Stimulated activated naive CD8-positive, alpha-beta T cell treated with anti-CD3 and anti-CD28 coated beads, Interleukin-15, amount 100 ng/mL, for 72 hours (primary cell): ENCODE results near the gene INSRR.
A peak's percentile ranks its signal among the peaks of the same experiment; 100 is the strongest.

ENCODE experiments used
- ATAC-seq: fragments of 150-1000 bp; cut with Tn5 transposase; 2 replicates; pipeline ENCODE4 v1.10.0; 2021; ENCODE audit warnings: mild to moderate bottlenecking, moderate library complexity
- DNase-seq, 2 donors: peaks; one replicate each; pipeline ENCODE4 v3.0.0; 2021 to 2022
- H3K27ac Mint-ChIP-seq, 2 donors: one replicate each; pipeline ENCODE4 v1.8.0; 2022; ENCODE audit warnings: mild to moderate bottlenecking in 2 of 2, mixed read lengths in 2 of 2, moderate library complexity in 2 of 2
- H3K27me3 Mint-ChIP-seq: one replicate; pipeline ENCODE4 v1.8.0; 2022; ENCODE audit warnings: mixed read lengths
- H3K4me1 Mint-ChIP-seq: one replicate; pipeline ENCODE4 v1.8.0; 2022; ENCODE audit warnings: mild to moderate bottlenecking, mixed read lengths
- H3K4me3 Mint-ChIP-seq, 2 donors: one replicate each; pipeline ENCODE4 v1.8.0; 2022; ENCODE audit warnings: mild to moderate bottlenecking in 2 of 2, mixed read lengths in 2 of 2, moderate library complexity in 1 of 2
- H3K9me3 Mint-ChIP-seq, 2 donors: one replicate each; pipeline ENCODE4 v1.8.0; 2022; ENCODE audit warnings: mixed read lengths in 2 of 2

Gene INSRR

DNA sequence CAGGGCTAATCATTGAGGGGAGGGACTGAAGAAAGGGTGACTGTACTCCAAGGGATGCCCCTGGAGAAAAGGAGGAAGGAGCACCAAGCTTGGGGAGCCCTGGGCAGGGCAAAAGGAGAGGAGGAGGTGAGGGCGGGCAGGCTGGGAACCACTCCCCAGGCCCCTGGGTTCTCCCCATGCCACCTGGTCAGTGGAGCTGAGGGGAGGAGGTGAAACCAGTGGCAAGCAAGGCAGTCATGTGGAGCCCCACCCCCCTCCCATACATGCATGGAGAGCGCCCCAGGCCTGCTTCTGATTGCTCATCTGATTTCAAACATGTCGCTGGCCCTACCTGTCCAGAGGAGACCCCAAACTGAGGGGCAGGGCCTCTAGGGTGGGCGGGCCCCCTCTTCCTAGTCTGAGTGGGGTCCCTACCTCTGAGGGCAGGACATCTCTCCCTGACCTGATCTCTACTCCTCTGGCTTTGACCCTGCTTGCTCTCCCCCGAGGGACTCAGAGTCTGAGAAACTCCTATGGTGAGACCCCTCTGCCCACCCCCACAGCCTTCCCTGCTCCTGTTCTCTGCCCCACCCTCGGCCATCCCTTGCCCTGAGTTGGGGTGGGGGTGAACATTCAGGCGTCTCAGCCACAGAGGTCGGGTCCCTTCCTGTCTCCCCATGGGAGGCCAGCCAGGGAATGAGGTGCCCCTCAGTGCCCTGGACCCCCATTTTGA lies 18.6 kb downstream of the INSRR start:
- no peak overlapping the region for H3K4me3 Mint-ChIP-seq
- no peak for DNase-seq
- no peak for ATAC-seq
- peaks cover 69% of the 10 kb centered on the region for H3K27me3 Mint-ChIP-seq
- no peaks in the 10 kb centered on the region for H3K9me3 Mint-ChIP-seq
- peaks cover 54% of the 10 kb centered on the region for H3K4me1 Mint-ChIP-seq
- H3K27ac Mint-ChIP-seq: no peak overlapping the region

DNA sequence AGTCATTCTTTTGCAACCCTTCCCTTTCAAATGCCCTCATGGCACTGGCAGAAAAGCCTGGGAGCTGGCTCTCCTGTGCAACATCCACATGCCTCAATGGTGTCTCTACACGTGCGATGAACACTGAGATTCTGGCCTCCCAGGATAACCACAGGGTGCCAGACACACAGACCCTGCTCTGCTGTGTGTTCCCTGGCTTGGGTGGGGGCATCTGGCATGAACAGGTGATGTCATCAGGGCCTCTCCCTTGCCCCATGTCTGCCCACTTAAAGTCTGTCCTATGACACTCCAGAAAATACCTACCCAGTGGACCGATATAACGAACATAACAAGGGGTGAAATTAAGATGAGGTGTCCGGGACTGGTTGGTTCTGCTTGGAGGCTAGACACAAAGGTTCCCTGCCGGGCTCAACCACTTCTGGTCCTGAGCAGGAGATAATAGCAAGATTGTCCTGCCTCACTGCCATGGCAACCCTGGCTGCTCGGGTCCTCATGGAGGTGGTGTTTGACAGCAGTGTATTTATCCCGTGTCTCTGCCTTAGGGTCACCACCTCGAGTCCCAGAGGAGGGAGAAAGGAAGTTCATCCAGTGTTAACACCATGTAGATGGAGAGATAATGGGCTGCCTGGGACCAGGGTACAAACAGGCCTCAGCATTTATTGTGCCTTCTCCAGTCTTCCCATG lies 19.3 kb downstream of the INSRR start:
- Mint-ChIP-seq H3K4me3 (no peak overlapping the region), H3K27ac (no peak overlapping the region)

DNA sequence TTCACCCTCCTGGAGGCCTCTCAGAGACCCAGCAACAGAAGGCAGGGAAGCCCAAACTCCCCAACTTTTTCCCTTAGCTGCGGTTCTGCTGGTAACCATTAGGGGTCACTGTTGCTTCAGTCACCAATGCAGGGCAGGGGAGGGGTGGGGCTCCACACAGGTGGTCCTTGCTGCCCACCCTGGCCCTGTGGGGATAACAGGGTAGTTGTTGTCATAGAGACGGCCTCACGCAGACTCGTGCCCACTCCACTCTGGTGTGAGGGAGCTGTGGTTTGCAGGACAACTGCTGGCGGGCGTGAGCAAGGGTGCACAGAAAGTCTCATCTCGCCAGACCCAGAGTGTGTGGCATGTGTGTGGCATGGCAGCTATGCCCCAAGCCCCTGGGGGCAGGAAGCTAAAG lies 19.9 kb downstream of the INSRR start:
- ATAC-seq (peak; percentile 32), DNase-seq (peak; percentile 49 to 63)
- peaks cover 64% of the 10 kb centered on the region for H3K27me3 Mint-ChIP-seq
- H3K27ac Mint-ChIP-seq: no peak overlapping the region
- no peak overlapping the region for H3K4me3 Mint-ChIP-seq
- H3K4me1 Mint-ChIP-seq: peaks cover 54% of the 10 kb centered on the region
- no peaks in the 10 kb centered on the region for H3K9me3 Mint-ChIP-seq

More for the DNA sequence above, 19.3 kb downstream of the INSRR start:
- Mint-ChIP-seq H3K27me3 (peaks cover 64% of the 10 kb centered on the region), H3K4me1 (peaks cover 54% of the 10 kb centered on the region), H3K9me3 (no peaks in the 10 kb centered on the region)
- ATAC-seq: no peak
- DNase-seq: no peak

DNA sequence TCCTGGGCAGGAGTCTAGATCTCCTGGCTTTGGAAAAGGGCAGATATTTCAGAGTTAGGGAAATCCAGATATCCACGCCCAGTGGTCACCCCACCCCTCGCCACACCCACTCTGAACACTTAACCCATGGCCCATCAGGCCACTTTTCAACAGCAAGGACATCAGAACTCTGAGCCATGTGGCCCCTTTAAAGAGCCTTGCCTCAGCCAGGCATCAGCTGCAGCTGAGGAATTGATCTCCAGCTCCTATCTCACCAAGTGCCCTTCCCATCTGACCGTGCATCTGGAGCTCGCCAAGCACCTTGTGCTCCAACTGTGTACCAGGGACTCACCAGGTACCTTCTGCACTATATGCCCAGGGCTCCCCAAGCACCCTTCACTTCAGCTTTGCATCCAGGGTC lies 22.0 kb downstream of the INSRR start:
- Mint-ChIP-seq H3K9me3 (no peaks in the 10 kb centered on the region), H3K27me3 (peaks cover 57% of the 10 kb centered on the region), H3K27ac (no peak overlapping the region), H3K4me1 (peaks cover 58% of the 10 kb centered on the region), H3K4me3 (peak overlapping the region in 1 of 2 donors; percentile 39)
- DNase-seq: no peak
- ATAC-seq: no peak

DNA sequence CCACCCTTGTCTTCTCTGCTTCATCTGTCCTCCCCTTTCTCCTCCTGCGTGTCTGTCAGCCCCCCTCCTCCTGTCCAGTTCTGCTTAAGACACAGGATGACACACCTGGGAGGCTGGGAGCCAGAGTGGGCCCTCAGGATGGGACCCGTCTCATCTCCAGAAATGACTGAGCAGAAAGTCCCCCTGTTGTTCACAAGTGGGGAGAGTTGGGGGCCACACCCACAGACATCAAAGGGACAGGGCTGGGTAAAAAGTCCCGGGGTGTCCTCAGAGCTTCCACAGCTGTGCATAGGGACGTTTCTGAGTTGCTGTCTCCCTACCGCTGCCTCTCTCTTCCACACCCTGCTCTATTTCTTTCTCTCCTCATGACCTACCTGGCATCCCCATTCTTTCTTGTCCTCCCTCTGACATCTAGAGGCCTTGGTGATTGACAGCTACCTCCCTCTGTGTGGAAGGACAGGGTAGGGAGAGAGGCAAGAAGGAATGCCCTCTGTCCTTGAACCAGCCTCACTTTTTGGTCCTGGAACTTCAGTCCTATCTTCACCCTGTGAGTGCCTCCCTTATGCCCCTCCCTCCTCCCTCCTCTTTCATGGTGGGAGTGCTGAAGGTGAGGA lies 22.8 kb downstream of the INSRR start:
- peak; percentile 89 for ATAC-seq
- H3K27ac Mint-ChIP-seq: peak overlapping the region; percentile 7 to 67

DNA sequence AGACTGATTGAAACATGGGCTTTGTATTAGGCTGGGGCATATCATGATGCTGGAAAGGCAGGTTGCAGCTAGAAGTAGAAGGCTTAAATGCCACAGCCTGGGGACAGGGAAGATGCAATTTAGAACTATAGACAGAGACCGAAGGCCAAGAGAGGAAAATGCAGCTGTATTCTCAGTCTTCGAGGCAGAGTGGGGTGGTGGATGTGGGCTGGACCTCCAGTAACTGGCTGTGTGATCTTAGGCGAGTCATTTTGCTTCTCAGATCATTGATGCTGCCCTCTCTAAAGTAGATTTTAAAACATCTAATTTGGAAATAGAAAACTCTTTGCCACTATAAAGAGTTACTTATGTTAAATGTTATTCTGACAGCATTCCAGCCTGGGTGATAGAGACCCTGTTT lies 24.6 kb downstream of the INSRR start:
- H3K4me3 Mint-ChIP-seq: peak overlapping the region in 1 of 2 donors; percentile 14
- H3K27ac Mint-ChIP-seq: no peak overlapping the region
- DNase-seq: no peak
- peaks cover 51% of the 10 kb centered on the region for H3K4me1 Mint-ChIP-seq
- ATAC-seq: no peak
- no peaks in the 10 kb centered on the region for H3K9me3 Mint-ChIP-seq
- H3K27me3 Mint-ChIP-seq: peaks cover 45% of the 10 kb centered on the region

More for the DNA sequence above, 22.8 kb downstream of the INSRR start:
- peak; percentile 54 to 79 for DNase-seq
- H3K4me1 Mint-ChIP-seq: peaks cover 58% of the 10 kb centered on the region
- no peaks in the 10 kb centered on the region for H3K9me3 Mint-ChIP-seq
- H3K4me3 Mint-ChIP-seq: peak overlapping the region; percentile 55 to 64
- peaks cover 57% of the 10 kb centered on the region for H3K27me3 Mint-ChIP-seq

DNA sequence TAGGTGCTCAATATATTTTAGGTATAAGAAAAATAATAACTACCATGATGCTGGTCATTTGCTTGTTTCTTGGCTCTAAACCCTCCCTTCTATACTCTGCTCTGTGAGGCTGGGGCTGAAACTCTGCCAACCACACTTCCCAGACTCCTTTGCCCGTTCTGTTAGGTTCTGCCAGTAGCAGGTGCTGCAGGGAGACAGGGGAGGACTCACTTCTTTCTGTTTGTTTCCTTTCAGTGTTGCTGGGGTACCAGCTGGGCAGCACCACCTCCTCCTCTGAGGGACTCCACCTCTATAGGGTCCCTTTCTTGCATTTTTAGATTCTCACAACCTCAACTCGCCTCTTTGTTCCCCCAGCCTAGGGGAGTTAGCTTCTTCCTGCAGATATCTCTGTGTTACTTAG lies 25.3 kb downstream of the INSRR start:
- Mint-ChIP-seq H3K9me3 (no peaks in the 10 kb centered on the region), H3K27ac (peak overlapping the region in 1 of 2 donors; percentile 45), H3K4me1 (peaks cover 45% of the 10 kb centered on the region), H3K4me3 (peak overlapping the region in 1 of 2 donors; percentile 24), H3K27me3 (peaks cover 39% of the 10 kb centered on the region)
- DNase-seq: peak in 1 of 2 donors; percentile 42
- peak; percentile 68 for ATAC-seq

DNA sequence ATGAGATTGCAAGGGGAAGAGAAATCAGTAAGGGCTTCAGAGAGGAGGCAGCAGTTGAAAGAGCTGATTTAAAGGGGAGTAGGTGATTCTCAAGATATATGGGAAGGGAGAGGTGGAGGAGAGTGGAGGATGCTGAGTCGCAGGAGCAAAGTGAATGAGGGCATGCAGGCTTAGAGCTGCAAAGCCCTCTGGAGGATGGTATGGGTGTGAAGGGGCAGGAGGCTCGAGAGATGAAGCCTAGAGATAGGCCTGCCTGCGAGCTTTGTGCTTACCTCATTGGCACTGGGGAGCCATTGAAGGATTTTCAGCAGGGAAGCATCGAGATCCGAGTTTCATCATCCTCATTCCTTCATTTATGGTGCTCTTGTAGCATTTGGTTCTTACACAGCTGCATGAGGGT lies 26.5 kb downstream of the INSRR start:
- peaks cover 36% of the 10 kb centered on the region for H3K27me3 Mint-ChIP-seq
- ATAC-seq (no peak), DNase-seq (no peak)
- H3K4me3 Mint-ChIP-seq: no peak overlapping the region
- no peaks in the 10 kb centered on the region for H3K9me3 Mint-ChIP-seq
- H3K27ac Mint-ChIP-seq: peak overlapping the region in 1 of 2 donors; percentile 28
- H3K4me1 Mint-ChIP-seq: peaks cover 41% of the 10 kb centered on the region

DNA sequence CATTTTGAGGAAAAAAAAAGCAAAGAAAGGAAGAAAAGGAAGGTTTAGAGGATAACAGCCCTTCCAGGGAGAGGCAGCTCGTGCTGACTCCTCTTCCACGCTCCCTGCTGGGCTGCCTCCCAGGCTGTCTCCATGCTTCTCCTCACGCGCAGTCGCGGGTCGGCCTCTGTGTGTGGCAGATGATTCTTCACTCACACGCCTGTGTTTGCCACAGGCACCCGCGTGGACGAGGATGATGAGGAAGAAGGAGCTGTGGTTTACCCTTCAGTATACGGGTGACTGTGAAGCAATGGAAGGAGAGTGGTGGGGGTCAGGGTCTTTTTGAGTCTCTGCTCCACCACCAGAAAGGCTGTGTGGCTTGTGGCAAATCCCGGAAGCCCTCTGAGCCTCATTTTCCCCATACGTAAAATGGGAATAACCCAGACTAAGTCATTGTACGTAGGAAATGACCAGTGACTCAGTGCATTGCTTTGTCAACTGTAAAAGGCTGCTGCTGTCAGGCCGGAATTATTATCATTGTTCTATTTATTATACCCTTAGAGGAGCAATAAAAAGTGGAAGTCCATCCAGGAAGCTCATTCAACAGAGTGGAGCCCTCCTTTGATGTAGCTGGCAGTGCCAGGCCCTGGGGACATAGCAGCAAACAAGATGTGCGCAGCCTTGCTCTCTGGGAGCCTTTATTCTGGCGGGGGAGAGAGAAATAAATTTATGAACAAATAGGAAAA lies 30.4 kb downstream of the INSRR start:
- H3K27ac Mint-ChIP-seq: peak overlapping the region in 1 of 2 donors; percentile 81
- peaks cover 2% of the 10 kb centered on the region for H3K4me1 Mint-ChIP-seq
- ATAC-seq: no peak
- H3K4me3 Mint-ChIP-seq: no peak overlapping the region
- DNase-seq: no peak
- peaks cover 22% of the 10 kb centered on the region for H3K27me3 Mint-ChIP-seq
- no peaks in the 10 kb centered on the region for H3K9me3 Mint-ChIP-seq

DNA sequence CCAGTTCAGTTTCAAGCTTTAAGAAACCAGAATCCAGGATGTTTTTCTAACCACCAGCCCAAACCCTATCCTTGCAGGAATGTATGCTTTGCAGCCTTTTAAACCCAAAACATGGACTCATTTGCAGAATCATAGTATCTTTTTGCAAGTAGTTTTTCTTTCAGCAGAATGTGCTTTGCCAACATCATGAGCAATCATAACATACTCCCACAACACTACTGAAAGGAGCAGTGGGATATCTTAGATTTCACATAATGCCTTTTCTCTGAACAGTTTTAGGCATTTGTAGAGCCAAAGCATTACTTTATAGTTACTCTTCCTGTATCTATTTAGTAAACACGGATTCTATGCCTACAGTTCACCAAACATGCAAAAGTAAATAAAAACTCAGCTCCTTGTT lies 32.3 kb downstream of the INSRR start:
- Mint-ChIP-seq H3K27me3 (peaks cover 10% of the 10 kb centered on the region), H3K4me3 (no peak overlapping the region), H3K4me1 (peaks cover 19% of the 10 kb centered on the region), H3K27ac (no peak overlapping the region), H3K9me3 (peaks cover 0 to under 1% of the 10 kb centered on the region in 2 donors)
- ATAC-seq (no peak), DNase-seq (no peak)

DNA sequence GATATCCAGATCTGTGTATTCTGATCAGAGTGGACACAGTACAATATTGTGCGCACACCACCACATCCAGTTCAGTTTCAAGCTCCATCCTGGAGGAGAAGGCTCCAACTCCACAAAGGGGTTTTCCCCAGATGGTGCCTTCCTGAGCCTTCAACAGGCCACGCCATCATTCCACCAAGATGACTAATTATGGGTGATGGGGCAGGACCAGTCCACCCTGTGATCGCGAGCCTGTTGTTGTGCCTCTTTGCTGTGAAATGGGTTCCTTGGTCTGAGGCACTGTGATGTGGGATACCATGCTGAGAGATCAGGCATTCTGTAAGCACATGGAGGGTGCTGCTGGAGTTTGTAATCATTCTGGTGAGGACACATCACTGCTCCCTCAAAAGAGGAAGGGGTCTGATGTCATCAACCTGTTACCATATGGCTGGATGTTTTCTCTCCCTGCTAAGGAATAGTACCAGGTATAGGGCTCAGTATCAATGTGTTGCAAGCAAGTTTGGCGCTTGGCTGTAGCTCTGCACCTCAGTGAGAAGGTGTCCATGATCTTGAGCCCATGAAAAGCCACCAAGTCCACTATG lies 35.6 kb downstream of the INSRR start:
- no peaks in the 10 kb centered on the region for H3K27me3 Mint-ChIP-seq
- no peak overlapping the region for H3K27ac Mint-ChIP-seq
- no peak for ATAC-seq
- peaks cover 9 to 13% of the 10 kb centered on the region in 2 donors for H3K9me3 Mint-ChIP-seq
- H3K4me3 Mint-ChIP-seq: no peak overlapping the region
- DNase-seq: no peak
- peaks cover 35% of the 10 kb centered on the region for H3K4me1 Mint-ChIP-seq

DNA sequence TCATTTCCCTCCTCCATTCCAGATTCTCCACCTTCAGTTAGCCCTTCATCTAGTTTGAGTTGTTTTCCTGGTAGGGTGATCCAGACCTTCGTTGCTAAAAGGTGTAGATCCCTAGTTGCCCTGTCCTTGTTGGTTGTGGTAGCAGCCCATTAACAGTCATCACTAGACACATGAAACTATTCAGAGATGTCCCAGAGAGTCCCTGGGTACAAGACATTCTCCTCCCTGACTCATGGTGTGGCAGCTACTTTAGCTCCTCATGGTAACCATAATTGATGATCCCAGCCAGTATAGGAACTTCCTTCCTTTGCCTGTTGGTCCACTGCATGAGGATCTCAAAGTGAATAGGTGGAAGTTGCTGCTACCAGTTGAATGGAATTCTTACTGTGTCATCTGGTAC lies 36.2 kb downstream of the INSRR start:
- Mint-ChIP-seq H3K4me1 (peaks cover 41% of the 10 kb centered on the region), H3K4me3 (peak overlapping the region in 1 of 2 donors; percentile 5), H3K27me3 (no peaks in the 10 kb centered on the region), H3K27ac (no peak overlapping the region), H3K9me3 (peaks cover 9 to 13% of the 10 kb centered on the region in 2 donors)
- ATAC-seq (peak; percentile 42), DNase-seq (no peak)

DNA sequence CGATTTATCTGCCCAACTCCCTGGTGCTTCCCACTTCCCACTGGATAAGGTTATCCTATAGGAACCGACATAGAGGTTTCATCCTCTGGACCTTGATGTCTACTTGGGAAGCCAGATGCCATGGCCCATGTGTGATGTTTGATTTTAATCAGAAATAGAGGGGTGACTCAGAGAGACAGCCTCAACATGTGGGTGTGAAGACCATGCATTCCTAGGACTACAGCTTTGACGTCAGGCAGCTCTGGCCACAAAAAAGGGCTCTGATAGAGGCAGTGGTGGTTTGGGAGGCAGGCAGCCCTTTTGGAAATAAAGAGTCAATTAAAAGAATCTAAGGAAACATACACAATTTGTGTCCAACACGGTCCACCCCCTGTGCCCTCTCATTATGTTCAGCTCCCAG lies 37.1 kb downstream of the INSRR start:
- DNase-seq (peak in 1 of 2 donors; percentile 70), ATAC-seq (peak; percentile 90)
- Mint-ChIP-seq H3K9me3 (peaks cover 9 to 13% of the 10 kb centered on the region in 2 donors), H3K27ac (peak overlapping the region in 1 of 2 donors; percentile 63), H3K27me3 (no peaks in the 10 kb centered on the region), H3K4me3 (peak overlapping the region; percentile 33 to 53), H3K4me1 (peaks cover 49% of the 10 kb centered on the region)

DNA sequence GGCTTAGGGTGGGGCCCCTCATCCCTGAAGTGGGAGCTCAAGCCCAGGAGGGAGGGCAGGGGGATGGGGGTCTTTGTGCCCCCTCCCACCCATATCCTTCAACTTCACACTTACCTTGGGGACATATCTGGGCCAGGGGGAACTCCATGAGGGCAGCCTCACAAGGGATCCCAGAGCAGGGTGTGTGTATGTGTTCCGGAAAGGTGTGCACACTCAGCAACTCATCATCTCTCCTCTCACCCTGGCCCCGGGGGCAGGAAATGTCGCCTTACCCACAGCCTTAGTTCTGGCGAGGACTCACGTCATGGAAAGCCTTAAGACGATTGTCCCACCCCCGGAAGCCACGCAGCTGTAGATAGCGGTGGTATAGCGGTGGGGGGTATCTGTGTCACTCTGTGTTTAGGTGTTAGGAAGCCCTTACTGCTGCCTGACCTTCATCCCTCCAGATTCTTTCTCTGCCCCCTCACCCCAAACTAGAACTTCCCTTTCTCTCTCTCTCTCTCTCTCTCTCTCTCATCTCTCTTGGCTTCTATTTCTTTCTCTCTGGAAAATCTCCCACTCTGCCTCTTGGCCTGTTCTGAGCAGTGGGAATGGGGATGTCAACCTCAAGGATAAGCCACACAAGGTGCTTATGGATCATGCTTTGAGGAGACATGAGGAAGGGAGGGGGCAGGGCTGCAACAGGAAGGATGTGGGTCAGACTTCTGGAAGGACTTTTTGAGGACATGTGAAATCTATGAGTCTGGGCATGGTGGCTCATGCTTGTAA lies 42.2 kb downstream of the INSRR start, which contains the start of gene SH2D2A:
TSS of gene SH2D2A (minus strand) at position 288 of the 768 bp plus-strand sequence. CDS start at position 148, 140 bp downstream.
- Mint-ChIP-seq H3K27ac (peak within 1 kb of the TSS; percentile 45 to 98), H3K27me3 (no peaks in the 10 kb centered on the region), H3K9me3 (peaks cover 9 to 13% of the 10 kb centered on the region in 2 donors), H3K4me1 (peaks cover 70% of the 10 kb centered on the region), H3K4me3 (peak within 1 kb of the TSS; percentile 93 to 96)
- DNase-seq: peak; percentile 89 to 96
- peak; percentile 94 for ATAC-seq
